HG03095 (cell line): Measurements from ENCODE around the gene CENPT.
"Not testable (repeated sequence)": the region's sequence is repeated elsewhere in the genome, so short reads cannot be mapped to it uniquely, and the experiment has no call there.

Source experiments
- ATAC-seq: cut with Tn5 transposase; IDR thresholded peaks from one replicate; pipeline ENCODE4 v1.9.1; 2021; ENCODE audit warnings: moderate library complexity; ENCODE audit not compliant: unreplicated experiment

The CENPT gene

GRCh38 chr16:67853670-67854069 lies 6.2 kb upstream of the CENPT start:
- ATAC-seq: no peak

GRCh38 chr16:67848118-67848517 lies 625 bp upstream of the CENPT start:
- ATAC-seq: no peak

DNA sequence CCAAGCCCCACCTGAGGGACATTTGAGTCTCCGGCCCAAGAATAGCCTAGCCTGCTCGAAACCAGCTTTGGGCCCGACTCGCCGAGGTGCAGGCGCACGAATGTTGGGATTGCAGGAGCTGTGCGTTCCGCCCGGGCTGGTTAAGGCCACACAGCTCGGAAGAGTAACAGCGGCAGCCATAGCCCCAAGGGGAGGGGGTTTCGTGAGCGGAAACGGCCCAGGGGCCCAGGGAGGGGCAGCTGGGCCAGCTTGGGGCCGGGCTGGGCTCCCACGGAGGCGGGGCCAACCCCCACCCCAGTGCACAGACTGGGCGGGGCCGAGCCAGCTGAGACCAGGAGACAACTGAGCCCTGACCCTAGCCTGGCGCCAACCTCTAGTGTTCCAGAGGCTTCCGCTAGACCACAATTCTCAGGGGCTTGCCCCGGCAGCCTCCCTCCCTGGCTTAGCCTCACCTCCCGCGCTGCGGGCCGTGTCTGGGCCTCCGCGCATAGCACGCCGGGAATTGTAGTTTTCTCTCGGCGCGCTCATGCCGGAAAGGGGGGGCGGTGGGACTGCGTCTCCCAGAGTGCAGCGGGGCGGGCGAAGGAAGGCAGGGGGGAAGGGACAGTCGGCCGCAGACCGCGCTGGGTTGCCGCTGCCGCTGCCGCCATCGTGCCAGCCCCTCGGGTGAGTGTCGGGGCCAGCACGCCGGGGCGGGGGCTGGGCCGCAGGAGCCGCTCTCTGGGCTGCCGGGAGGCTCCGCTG lies 1.0 kb downstream of the CENPT start, which contains the start of gene NUTF2:
TSS of gene NUTF2 (plus strand) at position 614 of the 744 bp plus-strand sequence. CDS start 18,198 bp downstream, outside the sequence.
- ATAC-seq: peak; percentile 52

- ATAC-seq: no peak
Observed at GRCh38 chr16:67846063-67846319, 1.5 kb downstream of the CENPT start.

DNA sequence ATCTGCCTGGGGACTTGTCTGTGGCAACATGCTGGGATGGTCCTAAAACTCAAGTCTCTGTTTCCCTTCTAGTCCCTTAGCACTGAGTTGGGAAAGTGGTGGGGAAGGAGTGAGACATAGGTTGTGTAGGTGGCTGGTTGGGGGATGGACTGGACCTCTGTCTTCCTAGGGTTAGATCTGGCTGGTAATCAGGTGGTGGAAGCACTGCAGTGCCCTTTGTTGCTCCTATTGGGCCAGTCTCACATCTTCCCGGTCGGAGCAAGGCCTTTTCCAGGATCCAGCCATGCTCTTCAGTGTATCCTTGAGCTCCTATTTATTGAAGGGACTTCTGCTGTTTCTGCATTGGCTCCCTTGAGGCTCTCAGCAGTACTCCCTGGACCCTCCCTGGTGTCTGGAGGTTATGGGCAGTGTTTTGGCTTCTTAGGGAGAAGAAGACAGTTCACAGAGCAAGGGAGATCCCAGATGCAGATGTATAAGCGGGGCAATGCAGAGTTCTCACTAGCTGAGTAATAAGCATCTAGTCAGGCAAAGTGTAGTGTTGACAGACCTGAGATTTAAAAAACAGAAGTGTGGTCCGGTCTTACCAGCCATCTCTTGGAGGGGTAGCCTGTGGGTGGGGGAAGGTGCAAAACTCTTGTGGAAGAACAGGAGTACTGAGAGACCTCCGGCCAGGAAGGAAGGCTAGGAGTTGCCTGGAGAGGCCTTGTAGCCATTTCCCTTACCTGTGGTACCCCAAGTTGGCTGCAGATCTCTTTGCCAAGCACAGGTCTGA lies 2.0 kb downstream of the CENPT start:
- ATAC-seq: no peak

GRCh38 chr16:67844497-67844896 lies 3.0 kb downstream of the CENPT start:
- no peak for ATAC-seq

DNA sequence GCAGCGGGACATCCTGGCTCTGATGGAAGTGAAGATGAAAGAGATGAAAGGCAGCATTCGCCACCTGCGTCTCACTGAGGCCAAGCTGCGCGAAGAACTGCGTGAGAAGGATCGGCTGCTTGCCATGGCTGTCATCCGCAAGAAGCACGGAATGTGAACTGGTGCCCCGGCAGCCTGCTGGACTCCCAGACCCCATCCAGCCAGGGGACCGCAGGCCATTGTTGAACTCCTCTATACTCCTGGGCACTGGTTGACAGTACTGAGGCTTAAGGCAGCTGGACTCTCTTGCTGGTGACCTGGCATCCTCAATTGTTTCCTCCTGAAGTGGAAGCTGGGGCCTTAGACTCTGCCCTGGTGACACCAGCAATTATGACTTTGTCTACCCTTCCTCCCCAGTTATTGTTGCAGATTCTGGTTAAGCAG lies 4.1 kb downstream of the CENPT start:
- ATAC-seq: no peak

GRCh38 chr16:67842509-67843342 lies 4.8 kb downstream of the CENPT start:
- no peak for ATAC-seq

- ATAC-seq: peak; percentile 40
Observed at GRCh38 chr16:67841816-67842508, 5.5 kb downstream of the CENPT start, which contains the start of gene THAP11. Gene THAP11, plus strand, starts transcription at chr16:67842320. Its CDS starts 235 bp downstream, at chr16:67842555.

DNA sequence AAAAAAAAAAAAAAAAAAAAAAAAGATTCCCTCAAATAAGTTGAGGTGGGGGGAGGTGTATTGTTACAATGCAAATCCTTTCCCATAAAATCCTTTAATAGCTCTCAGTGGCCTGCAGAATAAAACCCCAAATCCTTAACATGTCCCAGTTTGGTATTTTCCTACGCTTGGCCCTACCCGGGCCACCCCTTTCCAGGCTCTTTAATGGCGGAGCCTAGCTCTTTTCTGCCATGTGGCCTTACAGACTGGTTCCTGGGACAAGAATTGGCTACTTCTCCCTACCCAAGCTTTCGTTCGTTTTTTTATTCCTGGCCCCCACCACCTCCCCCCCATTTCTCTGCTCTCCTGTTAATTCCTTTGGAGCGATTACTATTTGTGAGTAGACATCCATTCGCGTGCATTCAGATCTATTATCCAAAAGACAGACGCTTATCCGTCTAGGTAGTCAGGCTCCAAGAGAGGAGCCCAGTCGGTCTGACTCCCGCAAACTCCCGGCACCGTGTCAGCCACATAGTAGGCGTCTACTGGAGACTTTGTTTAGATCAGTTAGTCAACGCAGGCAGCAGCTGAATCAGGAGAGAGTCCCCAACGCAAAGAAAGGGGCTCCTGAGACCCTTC lies 6.2 kb downstream of the CENPT start:
- ATAC-seq: no peak

GRCh38 chr16:67837811-67838210 lies 9.7 kb downstream of the CENPT start:
- no peak for ATAC-seq

- not testable (repeated sequence) for ATAC-seq
Observed at GRCh38 chr16:67837190-67837589, 10.3 kb downstream of the CENPT start.

- ATAC-seq: no peak
Observed at GRCh38 chr16:67834242-67834614, 13.3 kb downstream of the CENPT start.

GRCh38 chr16:67833415-67834241 lies 13.9 kb downstream of the CENPT start:
- ATAC-seq: peak; percentile 98

DNA sequence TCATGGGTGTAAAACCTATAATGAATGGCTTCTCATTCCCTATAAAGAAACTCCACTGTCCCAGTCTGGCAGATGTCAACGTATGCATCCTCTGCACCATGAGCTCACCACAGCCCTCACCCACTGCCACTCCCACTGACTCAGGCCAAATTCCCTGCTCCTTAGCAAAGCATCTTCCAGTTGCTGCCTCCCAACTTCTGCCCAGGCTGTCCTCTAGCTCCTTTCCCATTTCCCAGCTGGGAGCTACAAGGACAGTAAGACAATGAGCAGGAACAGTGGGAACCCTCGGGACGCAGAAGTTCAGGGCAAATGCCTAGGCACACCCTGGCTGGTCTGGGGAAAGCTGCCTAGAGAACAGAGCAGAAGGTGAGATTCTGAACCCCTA lies 14.5 kb downstream of the CENPT start:
- ATAC-seq: no peak

DNA sequence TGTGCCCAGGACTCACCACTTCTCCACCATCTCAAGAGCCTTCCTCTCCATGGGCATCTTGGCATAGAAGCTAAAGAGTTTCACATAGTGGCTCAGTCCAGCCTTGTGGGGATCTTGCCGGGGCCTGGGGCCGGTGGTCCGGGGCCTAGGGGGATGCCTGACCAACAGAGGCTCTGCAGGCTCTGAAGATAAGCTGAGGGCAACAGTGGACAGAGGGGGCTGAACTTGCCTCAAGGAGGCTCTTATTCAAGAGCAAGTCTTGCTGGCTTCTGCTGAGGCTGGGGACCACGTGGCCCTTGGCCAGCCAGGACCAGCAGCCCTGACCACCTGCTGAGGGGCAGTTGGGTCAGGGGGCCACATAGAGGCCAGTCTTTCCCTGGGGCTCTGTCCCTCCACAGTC lies 18.8 kb downstream of the CENPT start:
- ATAC-seq: no peak

- no peak for ATAC-seq
Observed at GRCh38 chr16:67825906-67826305, 21.6 kb downstream of the CENPT start.

- no peak for ATAC-seq
Observed at GRCh38 chr16:67825119-67825518, 22.4 kb downstream of the CENPT start.

DNA sequence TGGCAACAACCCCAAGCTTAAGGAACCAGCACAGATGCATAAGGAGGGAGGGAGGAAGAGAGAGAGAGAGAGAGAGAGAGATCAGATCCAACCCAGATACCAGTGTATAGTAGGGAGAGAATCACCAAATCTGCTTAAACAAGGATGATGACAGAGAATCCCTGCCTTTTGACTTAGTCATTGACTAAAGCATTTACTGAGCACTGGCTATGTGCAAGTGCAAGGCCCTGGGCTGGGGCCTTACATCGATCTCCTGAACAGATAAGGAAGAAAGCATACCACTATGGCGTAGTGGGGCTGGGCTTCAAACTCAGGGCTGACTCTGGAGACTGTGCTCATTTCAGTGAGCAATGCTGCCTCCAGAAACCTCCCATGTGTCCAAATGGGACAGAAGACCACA lies 25.0 kb downstream of the CENPT start:
- no peak for ATAC-seq
